Fibroblast of lung (primary cell): ENCODE data around the gene ARGLU1. TPM values are rescaled to one million over a fixed set of nuclear protein-coding genes. Genes with fewer than 3 reads are reported as not detected.

Experiments used
- DNase-seq, 2 donors: peaks; one replicate each; pipeline versions ENCODE4 v3.0.0 to v3.0.0-alpha.2; 2010; ENCODE audit warnings: low read depth in 2 of 2
- H2AFZ ChIP-seq: 2 replicates; pipeline ENCODE4 v1.5.1; 2012; ENCODE audit warnings: low read length, control low read depth, inconsistent platforms
- H3K27ac ChIP-seq: 2 replicates; pipeline ENCODE4 v1.5.1; 2011; ENCODE audit warnings: low read length, control low read depth; ENCODE audit not compliant: insufficient read depth
- H3K27me3 ChIP-seq: 2 replicates; pipeline ENCODE4 v1.5.1; 2011; ENCODE audit warnings: mild to moderate bottlenecking, low read length; ENCODE audit not compliant: control insufficient read depth, insufficient read depth
- H3K36me3 ChIP-seq: 2 replicates; pipeline ENCODE4 v1.5.1; 2011; ENCODE audit warnings: low read length; ENCODE audit not compliant: control insufficient read depth, insufficient read depth
- H3K4me1 ChIP-seq: 2 replicates; pipeline ENCODE4 v1.5.1; 2011; ENCODE audit warnings: low read length; ENCODE audit not compliant: control insufficient read depth, insufficient read depth; ENCODE audit errors: extremely low read depth
- H3K4me2 ChIP-seq: 2 replicates; pipeline ENCODE4 v1.5.1; 2011; ENCODE audit warnings: low read length, control low read depth; ENCODE audit not compliant: insufficient read depth; ENCODE audit errors: extremely low read depth
- H3K4me3 ChIP-seq, 4 experiments: fragments of 200-600 bp in 1 of 4; sonication (generic) in 1 of 4; replicated peaks in 1 of 4; 2 replicates each; pipeline ENCODE4 v1.5.1; 2011 to 2016; ENCODE audit warnings: low read length in 4 of 4, low read depth in 3 of 4, mild to moderate bottlenecking in 3 of 4, control low read depth in 2 of 4, inconsistent platforms in 1 of 4, mixed read lengths in 1 of 4; ENCODE audit not compliant: insufficient read depth in 1 of 4; ENCODE audit errors: control extremely low read depth in 1 of 4
- H3K79me2 ChIP-seq: 2 replicates; pipeline ENCODE4 v1.5.1; 2012; ENCODE audit warnings: mild to moderate bottlenecking, low read length, inconsistent platforms; ENCODE audit not compliant: control insufficient read depth, insufficient read depth
- H3K9ac ChIP-seq: 2 replicates; pipeline ENCODE4 v1.5.1; 2011; ENCODE audit warnings: mild to moderate bottlenecking, low read length, control low read depth; ENCODE audit not compliant: insufficient read depth
- H3K9me3 ChIP-seq: 2 replicates; pipeline ENCODE4 v1.5.1; 2012; ENCODE audit warnings: low read depth, low read length; ENCODE audit not compliant: control insufficient read depth, insufficient read depth
- H4K20me1 ChIP-seq: 2 replicates; pipeline ENCODE4 v1.5.1; 2011; ENCODE audit warnings: low read length; ENCODE audit not compliant: control insufficient read depth, insufficient read depth; ENCODE audit errors: extremely low read depth
- EZH2 ChIP-seq: IDR thresholded peaks from 2 replicates; pipeline ENCODE4 v1.5.1; 2012; ENCODE audit warnings: low read length, control low read depth, mild to moderate bottlenecking; ENCODE audit errors: missing control alignments
- polyA plus RNA-seq, 2 donors: library from polyadenylated mRNA; depleted of rRNA in 1 of 2; stranded (reverse) in 1 of 2; unstranded in 1 of 2; fragments of >200 nt; gene quantifications; 2 replicates each; pipeline ENCODE4 v1.2.1, GENCODE V29; 2011 to 2012; ENCODE audit warnings: missing spikeins in 1 of 2
- total RNA-seq: library from RNA; depleted of rRNA; stranded (reverse); fragments of >200 nt; gene quantifications from 2 replicates; pipeline ENCODE4 v1.2.1, GENCODE V29; 2014
- TF ChIP-seq, protein P1 (sequence below), 2 donors: IDR thresholded peaks in 1 of 2; conservative IDR thresholded peaks in 1 of 2; 1 replicate in 1 of 2; 2 replicates in 1 of 2; pipeline ENCODE4 v1.5.1; 2011 to 2012; ENCODE audit warnings: low read length in 2 of 2, control low read depth in 1 of 2, inconsistent platforms in 1 of 2, low read depth in 1 of 2, mild to moderate bottlenecking in 1 of 2

ARGLU1 gene
- total and polyA plus RNA-seq, 2 donors (not counting 1 experiment from before 2014, with no cell fraction given), result 45.4 to 45.6 TPM

DNA sequence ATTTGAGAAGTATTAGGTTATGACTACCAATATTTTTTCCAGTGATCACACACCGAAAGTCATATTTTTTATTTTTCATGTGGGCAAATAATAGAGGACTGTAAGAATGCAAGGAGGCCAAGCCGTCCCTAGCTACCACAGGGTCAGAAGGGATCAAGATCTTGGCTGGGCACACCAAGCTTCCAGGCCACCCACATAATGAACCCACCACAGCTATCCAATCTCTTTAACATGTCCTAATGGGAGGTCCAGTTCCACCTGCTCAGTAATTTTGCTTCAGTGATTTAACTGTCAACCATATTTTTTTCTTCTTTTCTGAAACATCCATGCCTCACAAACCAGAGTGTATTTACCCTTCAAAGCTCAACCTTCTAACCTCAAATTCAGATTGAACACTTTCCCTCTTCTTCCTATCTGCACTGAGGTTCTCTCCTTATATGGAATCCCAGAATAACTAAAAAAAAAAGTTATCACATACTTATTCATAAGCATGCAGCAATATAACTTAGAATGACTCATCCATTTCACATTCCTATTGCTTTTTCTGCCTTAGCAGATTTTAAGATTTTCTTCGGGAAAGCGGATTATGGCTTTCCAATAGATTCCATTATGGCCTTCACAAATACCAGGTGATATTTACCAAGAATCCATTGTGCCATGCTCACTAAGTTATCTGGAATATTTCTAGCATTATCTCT, 12.2 kb downstream of the ARGLU1 start:
- H3K4me2 ChIP-seq, result no peak overlapping the region
- no peak overlapping the region for H3K27ac ChIP-seq
- TF ChIP-seq EZH2, result no peak
- TF ChIP-seq, protein P1, sequence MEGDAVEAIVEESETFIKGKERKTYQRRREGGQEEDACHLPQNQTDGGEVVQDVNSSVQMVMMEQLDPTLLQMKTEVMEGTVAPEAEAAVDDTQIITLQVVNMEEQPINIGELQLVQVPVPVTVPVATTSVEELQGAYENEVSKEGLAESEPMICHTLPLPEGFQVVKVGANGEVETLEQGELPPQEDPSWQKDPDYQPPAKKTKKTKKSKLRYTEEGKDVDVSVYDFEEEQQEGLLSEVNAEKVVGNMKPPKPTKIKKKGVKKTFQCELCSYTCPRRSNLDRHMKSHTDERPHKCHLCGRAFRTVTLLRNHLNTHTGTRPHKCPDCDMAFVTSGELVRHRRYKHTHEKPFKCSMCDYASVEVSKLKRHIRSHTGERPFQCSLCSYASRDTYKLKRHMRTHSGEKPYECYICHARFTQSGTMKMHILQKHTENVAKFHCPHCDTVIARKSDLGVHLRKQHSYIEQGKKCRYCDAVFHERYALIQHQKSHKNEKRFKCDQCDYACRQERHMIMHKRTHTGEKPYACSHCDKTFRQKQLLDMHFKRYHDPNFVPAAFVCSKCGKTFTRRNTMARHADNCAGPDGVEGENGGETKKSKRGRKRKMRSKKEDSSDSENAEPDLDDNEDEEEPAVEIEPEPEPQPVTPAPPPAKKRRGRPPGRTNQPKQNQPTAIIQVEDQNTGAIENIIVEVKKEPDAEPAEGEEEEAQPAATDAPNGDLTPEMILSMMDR (conservative IDR thresholded peaks at IDR 0.05 in 1 of 2, IDR thresholded peaks at IDR 0.05 in 1 of 2; ENCODE audit: low read depth in 1 of 2, low read length in 2 of 2), result no peak
- H2AFZ ChIP-seq, result no peak overlapping the region
- no peaks in the 10 kb centered on the region for H3K27me3 ChIP-seq
- peaks cover 6% of the 10 kb centered on the region for H3K4me1 ChIP-seq
- no peak overlapping the region for H3K9ac ChIP-seq
- peaks cover 5% of the 10 kb centered on the region for H3K36me3 ChIP-seq
- no peak overlapping the region for H3K4me3 ChIP-seq
- peaks cover 85% of the 10 kb centered on the region for H3K79me2 ChIP-seq
- peak; percentile 50 to 64 for DNase-seq
- no peaks in the 10 kb centered on the region for H4K20me1 ChIP-seq
- H3K9me3 ChIP-seq, result no peaks in the 10 kb centered on the region

DNA sequence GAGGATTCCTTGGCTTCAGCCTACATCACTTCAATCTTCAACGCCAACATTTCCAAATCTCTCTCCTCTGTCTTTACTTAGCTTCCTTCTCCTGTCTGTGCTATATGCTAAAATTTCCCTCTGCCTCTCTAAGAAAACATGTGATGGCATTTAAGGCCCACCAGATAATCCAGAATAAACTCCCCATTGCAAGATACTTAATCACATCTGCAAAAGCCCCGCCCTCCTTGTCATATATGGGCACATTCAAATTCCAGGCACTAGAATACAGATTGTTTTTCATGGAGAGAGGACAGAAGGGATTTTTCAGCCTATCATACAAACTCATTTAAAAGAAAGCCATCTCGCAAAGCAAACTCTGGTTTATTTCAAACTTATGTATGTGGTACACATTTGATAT, 16.2 kb downstream of the ARGLU1 start:
- peaks cover 4% of the 10 kb centered on the region for H3K36me3 ChIP-seq
- H3K9me3 ChIP-seq, result no peaks in the 10 kb centered on the region
- no peak for TF ChIP-seq EZH2
- TF ChIP-seq, protein P1 (conservative IDR thresholded peaks at IDR 0.05 in 1 of 2, IDR thresholded peaks at IDR 0.05 in 1 of 2; ENCODE audit: low read depth in 1 of 2, low read length in 2 of 2), result no peak
- H3K9ac ChIP-seq, result no peak overlapping the region
- peaks cover 4% of the 10 kb centered on the region for H3K4me1 ChIP-seq
- no peak overlapping the region for H3K4me2 ChIP-seq
- no peaks in the 10 kb centered on the region for H4K20me1 ChIP-seq
- no peak overlapping the region for H3K27ac ChIP-seq
- peaks cover 87% of the 10 kb centered on the region for H3K79me2 ChIP-seq
- no peaks in the 10 kb centered on the region for H3K27me3 ChIP-seq
- no peak overlapping the region for H2AFZ ChIP-seq
- no peak overlapping the region for H3K4me3 ChIP-seq
- DNase-seq, result no peak

DNA sequence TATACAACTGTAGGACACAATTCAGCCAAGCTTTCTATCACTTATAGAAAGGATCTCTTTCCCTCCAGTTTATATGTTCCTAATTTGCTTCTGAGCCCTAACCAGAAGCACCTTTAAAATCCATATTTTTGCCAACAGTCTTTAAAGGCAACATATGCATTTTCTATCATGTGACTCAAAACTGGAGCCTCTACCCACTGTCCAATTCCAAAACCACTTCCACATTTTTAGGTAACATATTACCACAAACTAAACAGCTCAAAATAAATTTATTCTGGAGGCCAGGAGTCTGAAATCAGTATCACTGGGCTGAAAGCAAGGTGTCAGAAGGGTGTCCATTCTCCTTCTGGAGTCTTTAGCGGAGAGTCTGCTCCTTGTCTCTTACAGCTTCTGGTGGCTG, 16.6 kb downstream of the ARGLU1 start:
- no peak overlapping the region for H2AFZ ChIP-seq
- TF ChIP-seq, protein P1 (conservative IDR thresholded peaks at IDR 0.05 in 1 of 2, IDR thresholded peaks at IDR 0.05 in 1 of 2; ENCODE audit: low read depth in 1 of 2, low read length in 2 of 2), result no peak
- no peak for TF ChIP-seq EZH2
- no peak overlapping the region for H3K4me3 ChIP-seq
- H3K27me3 ChIP-seq, result no peaks in the 10 kb centered on the region
- no peak overlapping the region for H3K4me2 ChIP-seq
- no peak overlapping the region for H3K9ac ChIP-seq
- H4K20me1 ChIP-seq, result no peaks in the 10 kb centered on the region
- H3K9me3 ChIP-seq, result no peaks in the 10 kb centered on the region
- peaks cover 91% of the 10 kb centered on the region for H3K79me2 ChIP-seq
- peaks cover 4% of the 10 kb centered on the region for H3K4me1 ChIP-seq
- H3K36me3 ChIP-seq, result peaks cover 4% of the 10 kb centered on the region
- no peak overlapping the region for H3K27ac ChIP-seq
- DNase-seq, result no peak
